A673 (cell line): ENCODE results near the gene ENTREP1. TPM values are rescaled to one million over a fixed set of nuclear protein-coding genes. Genes with fewer than 3 reads are reported as not detected.

Source experiments
- BruUV-seq: library from RNA; stranded (reverse); fragments of 400-500 nt; replicated peaks from 2 replicates; lab custom pipeline; 2021; lab: Mats Ljungman, UMichigan
- CTCF ChIA-PET: fragments of 300-600 bp; sonication (Branson Sonifier 250); formaldehyde crosslinking; loops from one replicate; lab custom pipeline; 2022; ENCODE audit warnings: antibody characterized with exemption; lab: Charles Lee
- POLR2A ChIA-PET: fragments of 300-600 bp; sonication (Branson Sonifier 250); formaldehyde crosslinking; loops from one replicate; lab custom pipeline; 2022; ENCODE audit warnings: antibody characterized with exemption; ENCODE audit not compliant: low non-redundant PET; lab: Charles Lee
- DNase-seq: peaks from one replicate; pipeline ENCODE4 v3.0.0-alpha.2; 2015; ENCODE audit warnings: low spot score
- H3K27ac ChIP-seq: fragments of 200-600 bp; sonication (generic); 2 replicates; pipeline ENCODE4 v1.5.1; 2016; ENCODE audit warnings: mixed run types, low read depth, mild to moderate bottlenecking, mixed read lengths, antibody characterized with exemption, low read length; ENCODE audit not compliant: poor library complexity, severe bottlenecking
- H3K27me3 ChIP-seq: fragments of 200-600 bp; sonication (generic); replicated peaks from 2 replicates; pipeline ENCODE4 v1.6.1; 2017; ENCODE audit warnings: mixed run types, low read depth, mild to moderate bottlenecking, mixed read lengths, antibody characterized with exemption, low read length; ENCODE audit not compliant: insufficient read depth, poor library complexity
- H3K36me3 ChIP-seq: fragments of 200-600 bp; sonication (generic); 2 replicates; pipeline ENCODE4 v1.6.1; 2016; ENCODE audit warnings: mixed run types, mild to moderate bottlenecking, mixed read lengths, antibody characterized with exemption, low read length; ENCODE audit not compliant: insufficient read depth, poor library complexity, severe bottlenecking
- H3K4me1 ChIP-seq: fragments of 200-600 bp; sonication (generic); 2 replicates; pipeline ENCODE4 v1.6.1; 2017; ENCODE audit warnings: mixed run types, mild to moderate bottlenecking, mixed read lengths, antibody characterized with exemption, low read length; ENCODE audit not compliant: insufficient read depth, poor library complexity, severe bottlenecking
- H3K4me3 ChIP-seq: fragments of 200-600 bp; sonication (generic); 2 replicates; pipeline ENCODE4 v1.5.1; 2016; ENCODE audit warnings: low read depth, mixed run types, mild to moderate bottlenecking, mixed read lengths, low read length; ENCODE audit not compliant: poor library complexity, severe bottlenecking
- H3K9me3 ChIP-seq: fragments of 200-600 bp; sonication (generic); 2 replicates; pipeline ENCODE4 v1.6.1; 2016; ENCODE audit warnings: mixed run types, low read depth, mild to moderate bottlenecking, mixed read lengths, antibody characterized with exemption, low read length; ENCODE audit not compliant: poor library complexity, severe bottlenecking
- EZH2 ChIP-seq: fragments of 200-600 bp; sonication (generic); IDR thresholded peaks from 2 replicates; pipeline ENCODE4 v1.6.1; 2017; ENCODE audit warnings: borderline replicate concordance, low read depth, mild to moderate bottlenecking, mixed read lengths, antibody characterized with exemption, low read length; ENCODE audit not compliant: poor library complexity, severe bottlenecking
- intact Hi-C: fragments of 100-400 bp; cut with micrococcal nuclease; formaldehyde crosslinking; loops from one replicate; pipeline ENCODE4 v1.10.0; 2022; ENCODE audit not compliant: unreplicated experiment
- total RNA-seq: library from RNA; stranded (reverse); gene quantifications from 2 replicates; pipeline ENCODE4 v1.2.3, GENCODE V29; 2021
- TF ChIP-seq, protein P1 (sequence below): fragments of 300-800, 200-600 bp; sonication (generic); conservative IDR thresholded peaks from 2 replicates; pipeline ENCODE4 v1.5.1; 2017; ENCODE audit warnings: low read depth, mild to moderate bottlenecking, antibody characterized with exemption, low read length, moderate library complexity, mixed read lengths

Gene ENTREP1
- total RNA-seq, 1 experiment from 2014 or later: not detected

GRCh38 chr9:69364510-69365150 is 39.6 kb downstream of the ENTREP1 start:
- Histone ChIP-seq H3K27me3 (peaks cover 37% of the 10 kb centered on the region), H3K27ac (no peak overlapping the region), H3K4me3 (no peak overlapping the region), H3K9me3 (no peaks in the 10 kb centered on the region), H3K36me3 (no peaks in the 10 kb centered on the region), H3K4me1 (no peaks in the 10 kb centered on the region)
- intact Hi-C loops: no loop called here
- BruUV-seq: no TSS peak
- TF ChIP-seq EZH2: no peak
- ChIA-PET CTCF (interaction anchor here (0.6 kb wide), 1 partner anchor 176 kb away, joined by 12 read pairs; no protein-coding TSS in a partner anchor), POLR2A (no interaction called here)
- no peak for DNase-seq

DNA sequence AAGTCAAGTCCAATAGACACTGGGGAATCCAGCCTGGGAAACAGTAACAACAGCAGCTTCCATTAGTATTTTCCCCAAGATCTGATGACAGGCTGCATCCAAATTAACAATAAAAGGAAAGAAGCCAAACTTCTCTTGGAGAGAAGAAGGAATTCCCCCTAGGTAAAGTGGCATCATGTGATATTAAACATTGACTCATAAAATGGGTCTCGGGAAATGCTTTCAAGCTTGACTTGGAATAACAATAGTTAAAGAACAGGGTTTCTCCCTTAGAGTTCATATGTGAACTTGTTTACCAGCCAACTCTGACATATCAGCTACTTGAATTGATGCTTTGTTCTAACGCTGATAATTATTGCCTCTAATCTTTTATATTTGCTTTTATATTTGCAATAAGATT is 45.4 kb downstream of the ENTREP1 start:
- intact Hi-C loops: no loop called here
- CTCF ChIA-PET: no interaction called here
- TF ChIP-seq, protein P1, sequence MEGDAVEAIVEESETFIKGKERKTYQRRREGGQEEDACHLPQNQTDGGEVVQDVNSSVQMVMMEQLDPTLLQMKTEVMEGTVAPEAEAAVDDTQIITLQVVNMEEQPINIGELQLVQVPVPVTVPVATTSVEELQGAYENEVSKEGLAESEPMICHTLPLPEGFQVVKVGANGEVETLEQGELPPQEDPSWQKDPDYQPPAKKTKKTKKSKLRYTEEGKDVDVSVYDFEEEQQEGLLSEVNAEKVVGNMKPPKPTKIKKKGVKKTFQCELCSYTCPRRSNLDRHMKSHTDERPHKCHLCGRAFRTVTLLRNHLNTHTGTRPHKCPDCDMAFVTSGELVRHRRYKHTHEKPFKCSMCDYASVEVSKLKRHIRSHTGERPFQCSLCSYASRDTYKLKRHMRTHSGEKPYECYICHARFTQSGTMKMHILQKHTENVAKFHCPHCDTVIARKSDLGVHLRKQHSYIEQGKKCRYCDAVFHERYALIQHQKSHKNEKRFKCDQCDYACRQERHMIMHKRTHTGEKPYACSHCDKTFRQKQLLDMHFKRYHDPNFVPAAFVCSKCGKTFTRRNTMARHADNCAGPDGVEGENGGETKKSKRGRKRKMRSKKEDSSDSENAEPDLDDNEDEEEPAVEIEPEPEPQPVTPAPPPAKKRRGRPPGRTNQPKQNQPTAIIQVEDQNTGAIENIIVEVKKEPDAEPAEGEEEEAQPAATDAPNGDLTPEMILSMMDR: no peak
- TF ChIP-seq EZH2: no peak

GRCh38 chr9:69371001-69371400 is 46.0 kb downstream of the ENTREP1 start:
- no TSS peak for BruUV-seq
- intact Hi-C loops: no loop called here
- TF ChIP-seq, protein P1: no peak
- no peak for TF ChIP-seq EZH2
- CTCF ChIA-PET: interaction anchor here (0.6 kb wide), 1 partner anchor 858 kb away, joined by 3 read pairs; no protein-coding TSS in a partner anchor
- no peak overlapping the region for H3K27ac ChIP-seq
- no peaks in the 10 kb centered on the region for H3K4me1 ChIP-seq
- POLR2A ChIA-PET: no interaction called here
- H3K36me3 ChIP-seq: no peaks in the 10 kb centered on the region
- H3K9me3 ChIP-seq: no peaks in the 10 kb centered on the region
- no peak for DNase-seq
- no peak overlapping the region for H3K4me3 ChIP-seq
- peaks cover 4% of the 10 kb centered on the region for H3K27me3 ChIP-seq

More for the DNA sequence above, 45.4 kb downstream of the ENTREP1 start:
- BruUV-seq: no TSS peak
- Histone ChIP-seq H3K9me3 (no peaks in the 10 kb centered on the region), H3K27me3 (peaks cover 4% of the 10 kb centered on the region), H3K4me3 (no peak overlapping the region), H3K27ac (no peak overlapping the region), H3K4me1 (no peaks in the 10 kb centered on the region), H3K36me3 (no peaks in the 10 kb centered on the region)
- POLR2A ChIA-PET: no interaction called here
- no peak for DNase-seq
